Keratinocyte (primary cell): ENCODE results near the gene RBMS3. TPM values are rescaled to one million over a fixed set of nuclear protein-coding genes. Genes with fewer than 3 reads are reported as not detected.

Experiments
- DNase-seq: peaks from one replicate; pipeline ENCODE4 v3.0.0-alpha.2; 2011; ENCODE audit warnings: low read depth, missing footprints, low spot score
- FAIRE-seq: peaks from 2 replicates; lab custom pipeline; 2011; peaks lifted over from hg19 to GRCh38; lab: Jason Lieb, UNC
- H2AFZ ChIP-seq: 2 replicates; pipeline ENCODE4 v1.6.0; 2012; ENCODE audit warnings: low read length, control low read depth, inconsistent platforms; ENCODE audit not compliant: control insufficient read depth
- H3K27ac ChIP-seq: 2 replicates; pipeline ENCODE4 v1.5.1; 2011; ENCODE audit warnings: low read length; ENCODE audit not compliant: control insufficient read depth, insufficient read depth
- H3K27me3 ChIP-seq: 3 replicates; pipeline ENCODE4 v1.6.0; 2011; ENCODE audit warnings: low read length; ENCODE audit not compliant: control insufficient read depth, insufficient read depth; ENCODE audit errors: extremely low read depth
- H3K36me3 ChIP-seq, 2 experiments: 2 replicates in 1 of 2; 3 replicates in 1 of 2; pipeline ENCODE4 v1.5.1; 2011; ENCODE audit warnings: low read length in 2 of 2, mild to moderate bottlenecking in 1 of 2; ENCODE audit not compliant: control insufficient read depth in 2 of 2, insufficient read depth in 2 of 2; ENCODE audit errors: extremely low read depth in 1 of 2
- H3K4me1 ChIP-seq: 3 replicates; pipeline ENCODE4 v1.5.1; 2011; ENCODE audit warnings: low read length; ENCODE audit not compliant: control insufficient read depth, insufficient read depth; ENCODE audit errors: extremely low read depth
- H3K4me2 ChIP-seq: 3 replicates; pipeline ENCODE4 v1.6.0; 2011; ENCODE audit warnings: low read depth, low read length; ENCODE audit not compliant: control insufficient read depth, insufficient read depth; ENCODE audit errors: extremely low read depth
- H3K4me3 ChIP-seq, 3 experiments: fragments of 200-600 bp in 1 of 3; sonication (generic) in 1 of 3; 2 replicates in 2 of 3; 3 replicates in 1 of 3; pipeline ENCODE4 v1.5.1; 2011 to 2016; ENCODE audit warnings: low read length in 3 of 3, mild to moderate bottlenecking in 3 of 3, control low read depth in 2 of 3, inconsistent platforms in 1 of 3, low read depth in 1 of 3, mixed read lengths in 1 of 3, mixed run types in 1 of 3, moderate library complexity in 1 of 3; ENCODE audit not compliant: control insufficient read depth in 2 of 3, insufficient read depth in 2 of 3; ENCODE audit errors: extremely low read depth in 1 of 3
- H3K79me2 ChIP-seq: 2 replicates; pipeline ENCODE4 v1.6.0; 2012; ENCODE audit warnings: low read length; ENCODE audit not compliant: control insufficient read depth, insufficient read depth
- H3K9ac ChIP-seq: 3 replicates; pipeline ENCODE4 v1.6.0; 2011; ENCODE audit warnings: low read length; ENCODE audit not compliant: control insufficient read depth, insufficient read depth; ENCODE audit errors: extremely low read depth
- H3K9me1 ChIP-seq: 3 replicates; pipeline ENCODE4 v1.6.0; 2011; ENCODE audit warnings: low read length; ENCODE audit not compliant: control insufficient read depth, insufficient read depth; ENCODE audit errors: extremely low read depth
- H3K9me3 ChIP-seq: 2 replicates; pipeline ENCODE4 v1.5.1; 2012; ENCODE audit warnings: low read depth, low read length; ENCODE audit not compliant: control insufficient read depth
- H4K20me1 ChIP-seq: 3 replicates; pipeline ENCODE4 v1.6.0; 2011; ENCODE audit warnings: low read length; ENCODE audit not compliant: control insufficient read depth, insufficient read depth; ENCODE audit errors: extremely low read depth
- CTCF ChIP-seq, 3 experiments: IDR thresholded peaks in 1 of 3; conservative IDR thresholded peaks in 1 of 3; optimal IDR thresholded peaks in 1 of 3; 2 replicates in 2 of 3; 3 replicates in 1 of 3; pipeline versions ENCODE3 to v1.5.1; 2011; ENCODE audit warnings: low read length in 3 of 3, mild to moderate bottlenecking in 3 of 3, moderate library complexity in 2 of 3, control low read depth in 1 of 3, inconsistent platforms in 1 of 3; ENCODE audit not compliant: insufficient read depth in 2 of 3; ENCODE audit errors: extremely low read depth in 1 of 3
- EZH2 ChIP-seq: IDR thresholded peaks from one replicate; pipeline ENCODE4 v1.6.1; 2012; ENCODE audit warnings: inconsistent platforms, mild to moderate bottlenecking, low read length, moderate library complexity
- dilution Hi-C: fragments of 300-500 bp; cut with MboI; formaldehyde crosslinking; loops from one replicate; pipeline ENCODE4 v1.7.0; 2020; ENCODE audit warnings: low sequenced_read_pairs; ENCODE audit not compliant: extremely low pct_ligation_motif_present
- polyA plus RNA-seq, 5 experiments: library from polyadenylated mRNA; depleted of rRNA in 3 of 5; stranded (reverse) in 3 of 5; stranded (forward) in 1 of 5; unstranded in 1 of 5; fragments of >200 nt; gene quantifications; 1 replicate in 1 of 5; 2 replicates in 3 of 5; 3 replicates in 1 of 5; pipeline versions ENCODE4 v1.2.1 to v1.2.3, GENCODE V29; 2011 to 2012; ENCODE audit warnings: missing spikeins in 2 of 5, low read depth in 1 of 5, low replicate concordance in 1 of 5

Gene RBMS3
- polyA plus RNA-seq, 1 donor (not counting 4 experiments of a cell fraction or from before 2014, with no cell fraction given): 2.3 TPM

- no peak overlapping the region for H3K27ac ChIP-seq
- no peaks in the 10 kb centered on the region for H3K36me3 ChIP-seq
- H3K9me1 ChIP-seq: no peaks in the 10 kb centered on the region
- TF ChIP-seq EZH2: no peak
- TF ChIP-seq CTCF (optimal IDR thresholded peaks at IDR 0.05 in 1 of 3, IDR thresholded peaks at IDR 0.05 in 1 of 3, conservative IDR thresholded peaks at IDR 0.05 in 1 of 3; ENCODE audit: extremely low read depth in 1 of 3, insufficient read depth in 2 of 3, low read length in 3 of 3): no peak
- no peak for DNase-seq
- FAIRE-seq: no peak
- no peak overlapping the region for H3K4me3 ChIP-seq
- H3K4me2 ChIP-seq: no peak overlapping the region
- H4K20me1 ChIP-seq: no peaks in the 10 kb centered on the region
- H3K79me2 ChIP-seq: no peaks in the 10 kb centered on the region
- no peak overlapping the region for H2AFZ ChIP-seq
- no peaks in the 10 kb centered on the region for H3K4me1 ChIP-seq
- no peaks in the 10 kb centered on the region for H3K9me3 ChIP-seq
- dilution Hi-C loops: no loop called here
- no peak overlapping the region for H3K9ac ChIP-seq
- no peaks in the 10 kb centered on the region for H3K27me3 ChIP-seq
Measured at GRCh38 chr3:29914861-29915524, 634.1 kb downstream of the RBMS3 start.

- no peaks in the 10 kb centered on the region for H3K4me1 ChIP-seq
- no peak overlapping the region for H3K4me3 ChIP-seq
- no peaks in the 10 kb centered on the region for H3K79me2 ChIP-seq
- no peaks in the 10 kb centered on the region for H3K27me3 ChIP-seq
- H3K9ac ChIP-seq: no peak overlapping the region
- dilution Hi-C loops: no loop called here
- H3K9me3 ChIP-seq: no peaks in the 10 kb centered on the region
- no peaks in the 10 kb centered on the region for H3K36me3 ChIP-seq
- no peak overlapping the region for H2AFZ ChIP-seq
- H4K20me1 ChIP-seq: no peaks in the 10 kb centered on the region
- no peak overlapping the region for H3K4me2 ChIP-seq
- no peak overlapping the region for H3K27ac ChIP-seq
- FAIRE-seq: no peak
- H3K9me1 ChIP-seq: no peaks in the 10 kb centered on the region
- TF ChIP-seq EZH2 (no peak), CTCF (optimal IDR thresholded peaks at IDR 0.05 in 1 of 3, IDR thresholded peaks at IDR 0.05 in 1 of 3, conservative IDR thresholded peaks at IDR 0.05 in 1 of 3; ENCODE audit: extremely low read depth in 1 of 3, insufficient read depth in 2 of 3, low read length in 3 of 3) (no peak)
- no peak for DNase-seq
Measured at GRCh38 chr3:29919571-29919970, 638.7 kb downstream of the RBMS3 start.
